ENCODE measurements around the gene DIS3L2.

DIS3L2 gene

DNA sequence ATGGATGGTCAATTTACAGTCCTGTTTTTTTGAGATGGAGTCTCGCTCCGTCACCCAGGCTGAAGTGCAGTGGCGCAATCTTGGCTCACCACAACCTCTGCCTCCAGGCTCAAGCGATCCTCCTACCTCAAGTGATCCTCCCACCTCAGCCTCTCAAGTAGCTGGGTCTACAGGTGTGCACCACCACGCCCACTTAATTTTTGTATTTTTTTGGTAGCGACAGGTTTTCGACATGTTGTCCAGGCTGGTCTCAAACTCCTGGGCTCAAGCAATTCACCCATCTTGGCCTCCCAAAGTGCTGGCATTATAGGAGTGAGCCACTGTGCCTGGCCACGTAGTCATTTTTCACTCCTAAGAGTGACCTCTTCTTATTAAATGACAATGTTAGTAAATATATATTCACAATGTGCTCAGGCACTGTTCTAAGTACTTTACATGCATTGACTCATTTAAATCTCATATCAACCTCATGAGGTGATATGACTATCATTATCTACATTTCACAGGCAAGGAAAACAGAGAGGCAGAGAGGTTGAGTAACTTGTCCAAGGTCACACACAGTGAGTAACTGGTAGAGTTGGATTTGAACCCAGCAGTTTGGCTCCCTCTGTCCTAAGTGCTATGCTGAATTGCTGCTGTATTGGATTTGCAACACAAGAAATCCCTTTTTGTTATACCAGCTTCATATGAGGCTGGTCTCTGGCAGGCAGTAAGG, 5.6 kb upstream of the DIS3L2 start:
- DNase-seq (ENCODE audit: low read depth) = no peak

DNA sequence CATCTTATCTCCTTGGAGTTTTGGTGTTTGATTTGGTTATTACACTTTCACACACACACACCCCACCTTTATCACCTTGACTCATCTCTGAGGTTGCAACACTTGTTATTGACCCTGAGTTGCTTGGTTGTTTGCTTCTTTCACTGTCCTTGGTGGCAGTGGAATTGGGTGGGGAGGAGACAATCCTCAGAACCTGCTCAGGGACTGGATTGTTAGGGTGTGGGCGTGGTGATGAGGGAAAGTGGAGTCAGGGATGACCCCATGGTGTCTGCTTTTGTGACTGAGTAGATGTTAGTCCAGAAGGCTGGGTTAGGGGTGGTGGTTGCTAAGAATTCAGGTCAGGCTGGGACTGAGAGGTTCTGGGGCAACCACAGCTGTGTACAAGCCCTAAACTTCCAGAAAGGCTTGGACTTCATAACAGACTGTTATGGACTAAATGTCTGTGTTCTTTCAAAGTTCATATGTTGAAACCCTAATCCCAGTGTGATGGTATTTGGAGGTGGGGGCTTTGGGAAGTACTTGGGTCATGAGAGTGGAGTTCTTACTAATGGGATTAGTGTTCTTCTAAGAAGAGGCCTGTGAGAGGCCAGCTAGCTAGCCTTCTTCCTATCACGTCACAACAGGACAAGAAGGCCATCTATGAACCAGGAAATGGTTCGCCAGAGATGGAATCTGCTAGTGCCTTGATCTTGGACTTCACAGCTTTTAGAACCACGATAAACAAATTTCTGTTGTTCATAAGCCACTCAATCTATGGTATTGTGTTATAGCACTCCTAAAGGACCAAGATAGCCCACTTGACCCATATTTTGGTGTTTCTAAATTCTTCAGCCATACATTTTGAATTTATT, 3.4 kb upstream of the DIS3L2 start:
- no peak for DNase-seq (ENCODE audit: low read depth)

DNA sequence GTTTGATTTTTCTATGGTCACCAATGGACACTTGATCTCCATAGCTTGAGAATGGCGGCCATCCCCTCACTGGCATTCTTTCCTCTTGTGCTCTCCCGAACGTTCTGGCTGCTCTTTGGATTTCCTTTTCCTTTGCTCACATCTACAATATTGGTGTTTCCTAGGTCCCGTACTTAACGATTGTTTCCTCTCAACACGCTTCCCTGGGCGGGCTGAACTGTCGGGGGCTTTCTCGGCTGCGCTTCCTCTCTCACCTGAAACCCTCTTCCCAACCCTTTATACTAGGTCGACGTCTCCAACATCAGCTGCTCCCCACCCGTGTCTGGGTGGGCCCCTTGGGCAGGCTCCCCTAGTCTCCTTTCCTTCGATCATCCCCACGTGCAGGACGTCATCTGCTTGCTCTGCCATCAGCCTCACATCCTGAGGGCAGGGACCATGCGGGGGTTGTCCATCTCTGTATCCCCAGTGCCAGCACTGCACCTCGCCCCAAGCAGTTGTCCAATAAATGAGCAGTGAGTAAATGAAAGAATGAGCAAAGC, 634 bp upstream of the DIS3L2 start:
- no peak for DNase-seq (ENCODE audit: low read depth)

DNA sequence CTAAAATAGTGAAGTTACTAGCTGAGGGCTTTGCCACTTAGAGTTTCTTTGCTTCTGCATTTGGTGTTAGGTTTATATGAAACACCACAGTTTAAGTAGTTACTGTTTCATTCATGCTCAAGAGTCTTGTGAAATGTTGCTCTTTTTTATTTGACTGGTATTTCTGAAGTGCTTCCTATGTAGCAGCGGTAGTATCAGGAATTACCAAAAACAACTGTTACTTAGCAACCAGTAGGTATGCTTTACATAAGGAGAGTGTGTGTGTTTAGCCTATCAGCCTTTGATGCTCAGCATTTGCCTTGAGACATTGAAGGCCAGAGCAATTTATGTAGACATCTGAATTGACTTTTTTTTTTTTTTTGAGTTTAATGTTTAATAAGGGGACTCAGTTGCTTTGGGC, 3.6 kb downstream of the DIS3L2 start:
- DNase-seq (ENCODE audit: low read depth) = no peak

DNA sequence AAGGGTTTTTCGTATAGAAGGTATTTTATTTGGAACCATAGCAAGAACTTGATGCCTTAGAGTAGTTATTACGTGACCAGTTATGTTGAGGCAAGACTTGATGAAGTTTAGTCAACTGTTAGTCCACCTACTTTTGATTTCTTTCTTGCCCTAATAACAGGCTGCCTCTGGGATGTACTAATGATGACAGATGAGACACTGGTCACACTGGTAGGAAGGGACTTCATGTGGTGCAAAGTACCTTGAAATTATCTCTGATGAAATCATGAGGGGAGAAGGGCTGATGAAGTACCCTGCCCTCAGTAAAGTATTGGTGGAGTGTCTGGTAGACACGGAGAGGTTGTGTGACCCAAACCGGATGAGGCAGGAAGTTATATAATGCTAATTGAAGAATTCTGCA, 5.4 kb downstream of the DIS3L2 start:
- DNase-seq (ENCODE audit: low read depth) = no peak

DNA sequence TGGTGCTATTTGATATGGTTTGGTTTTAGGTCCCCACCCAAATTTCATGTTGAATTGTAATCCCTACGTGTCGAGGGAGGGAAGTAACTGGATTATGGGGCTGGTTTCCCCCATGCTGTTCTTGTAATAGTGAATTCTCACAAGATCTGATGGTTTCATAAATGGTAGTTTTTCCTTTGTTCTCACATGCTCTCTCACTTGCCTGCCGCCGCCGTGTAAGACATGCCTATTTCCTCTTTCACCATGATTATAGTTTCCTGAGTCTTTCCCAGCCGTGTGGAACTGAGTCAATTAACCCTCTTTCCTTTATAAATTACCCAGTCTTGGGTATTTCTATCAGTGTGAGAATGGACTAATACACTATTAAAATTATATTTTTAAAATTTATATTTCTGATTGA, 7.3 kb downstream of the DIS3L2 start:
- no peak for DNase-seq (ENCODE audit: low read depth)

DNA sequence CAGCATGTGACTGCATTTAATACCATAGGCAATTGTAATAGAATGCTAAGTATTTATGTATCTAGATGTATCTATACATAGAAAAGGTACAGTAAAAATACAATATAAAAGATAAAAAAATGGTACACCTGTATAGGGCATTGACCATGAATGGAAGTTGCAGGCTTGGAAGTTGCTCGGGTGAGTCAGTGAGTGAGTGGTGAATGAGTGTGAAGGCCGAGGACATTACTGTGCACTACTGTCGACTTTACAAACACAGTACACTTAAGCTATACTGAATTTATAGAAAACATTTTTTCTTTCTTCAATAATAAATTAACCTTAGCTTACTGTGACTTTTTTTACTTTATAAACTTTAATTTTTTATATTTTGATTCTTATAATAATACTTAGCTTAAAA, 8.9 kb downstream of the DIS3L2 start:
- no peak for DNase-seq (ENCODE audit: low read depth)

DNA sequence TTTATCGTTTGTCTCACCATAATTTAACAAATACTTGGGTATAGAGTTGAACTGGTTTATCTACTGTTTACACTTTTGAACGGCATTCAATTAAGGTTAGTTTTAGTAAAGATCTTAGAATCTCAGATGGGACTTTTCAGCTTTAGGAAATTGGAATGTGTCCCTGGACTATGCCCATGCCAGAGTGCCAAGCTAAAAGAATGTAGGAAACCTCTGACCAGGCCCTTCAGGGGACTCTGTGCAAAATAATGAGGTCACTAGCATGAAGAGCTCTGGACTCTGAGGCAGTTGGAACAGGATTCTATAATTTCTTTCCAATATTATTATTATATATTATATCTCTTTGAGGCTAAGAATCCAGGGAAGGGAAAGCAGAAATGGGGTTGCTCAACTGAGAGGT, 13.5 kb downstream of the DIS3L2 start:
- DNase-seq (ENCODE audit: low read depth) = no peak

DNA sequence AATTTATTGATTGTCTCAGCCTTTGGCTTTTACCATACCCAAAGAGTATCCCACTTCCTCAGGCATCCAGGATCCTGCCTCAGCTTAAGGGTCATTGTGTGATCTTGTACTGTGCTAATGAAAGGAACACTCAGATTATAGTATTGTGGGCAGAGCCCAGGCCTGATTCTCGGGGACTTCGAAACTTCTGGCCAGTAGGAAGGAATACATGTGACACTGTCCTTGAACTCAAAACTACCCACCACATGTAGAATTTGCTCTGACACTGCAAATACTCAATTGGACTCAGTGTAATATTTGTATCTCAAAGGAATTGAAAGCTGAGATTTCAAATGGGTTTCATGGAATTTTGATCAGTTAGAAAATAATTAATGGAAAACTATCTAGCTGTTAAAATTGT, 15.9 kb downstream of the DIS3L2 start:
- no peak for DNase-seq (ENCODE audit: low read depth)

DNA sequence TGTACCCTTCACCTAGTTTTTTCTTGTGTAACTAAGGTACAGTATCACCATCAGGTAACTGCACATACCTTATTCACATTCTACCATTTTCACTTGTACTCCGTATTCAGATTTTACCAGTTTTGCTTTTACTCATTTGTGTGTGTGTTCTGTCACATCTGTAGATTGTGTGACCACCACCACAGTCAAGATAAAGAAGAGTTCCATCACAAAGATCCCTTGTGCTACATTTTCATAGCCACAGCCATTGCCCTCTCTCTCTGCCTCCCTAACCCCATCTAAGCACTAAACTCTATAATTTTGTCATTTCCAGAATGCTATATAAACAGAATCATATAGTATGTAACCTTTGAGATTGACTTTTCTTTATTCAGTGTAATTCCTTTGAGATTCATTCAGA, 23.5 kb downstream of the DIS3L2 start:
- no peak for DNase-seq (ENCODE audit: low read depth)

DNA sequence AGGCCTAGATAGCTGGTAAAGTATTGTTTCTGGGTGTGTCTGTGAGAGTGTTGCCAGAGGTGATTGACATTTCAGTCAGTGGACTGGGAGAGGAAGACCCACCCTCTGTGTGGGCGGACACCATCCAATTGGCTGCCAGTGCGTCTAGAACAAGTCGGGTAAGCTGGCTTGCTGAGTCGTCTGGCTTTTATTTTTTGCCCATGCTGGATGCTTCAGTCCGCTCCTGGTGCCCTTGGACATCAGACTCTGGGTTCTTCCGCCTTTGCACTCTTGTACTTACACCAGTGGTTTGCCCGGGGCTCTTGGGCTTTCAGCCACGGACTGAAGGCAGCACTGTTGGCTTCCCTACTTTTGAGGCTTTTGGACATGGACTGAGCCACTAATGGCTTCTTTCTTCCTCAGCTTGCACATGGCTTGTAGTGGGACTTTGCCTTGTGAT, 24.3 kb downstream of the DIS3L2 start:
- no peak for DNase-seq (ENCODE audit: low read depth)

DNA sequence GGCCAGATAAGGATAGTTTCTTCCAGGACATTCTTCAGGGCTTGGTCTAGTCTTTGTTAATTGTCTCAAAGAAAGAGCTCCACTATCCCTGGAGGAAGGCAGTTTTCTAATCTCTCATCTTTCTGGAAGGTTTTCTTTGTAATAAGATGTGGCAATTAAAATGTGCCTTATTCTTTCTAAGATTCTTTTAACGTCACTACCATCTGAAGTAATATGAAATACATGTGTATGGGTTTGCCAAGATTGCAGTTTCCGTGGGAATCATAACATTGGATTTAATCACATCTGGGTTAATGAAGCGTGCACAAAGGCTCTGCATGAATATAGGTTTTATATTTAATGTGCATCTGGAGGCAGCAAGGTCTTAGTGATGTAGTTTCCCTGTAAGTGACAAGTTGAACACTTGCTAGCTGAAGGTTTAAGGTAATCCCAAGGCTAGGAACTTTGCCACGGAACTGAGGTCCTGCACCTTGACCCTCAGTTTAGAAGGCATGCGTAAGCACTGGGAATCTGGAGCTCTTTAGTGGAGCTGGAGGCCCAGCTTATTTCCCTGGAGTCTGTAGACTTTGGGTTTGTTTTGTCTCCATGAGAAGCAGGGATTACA, 25.7 kb downstream of the DIS3L2 start:
- DNase-seq (ENCODE audit: low read depth) = no peak

DNA sequence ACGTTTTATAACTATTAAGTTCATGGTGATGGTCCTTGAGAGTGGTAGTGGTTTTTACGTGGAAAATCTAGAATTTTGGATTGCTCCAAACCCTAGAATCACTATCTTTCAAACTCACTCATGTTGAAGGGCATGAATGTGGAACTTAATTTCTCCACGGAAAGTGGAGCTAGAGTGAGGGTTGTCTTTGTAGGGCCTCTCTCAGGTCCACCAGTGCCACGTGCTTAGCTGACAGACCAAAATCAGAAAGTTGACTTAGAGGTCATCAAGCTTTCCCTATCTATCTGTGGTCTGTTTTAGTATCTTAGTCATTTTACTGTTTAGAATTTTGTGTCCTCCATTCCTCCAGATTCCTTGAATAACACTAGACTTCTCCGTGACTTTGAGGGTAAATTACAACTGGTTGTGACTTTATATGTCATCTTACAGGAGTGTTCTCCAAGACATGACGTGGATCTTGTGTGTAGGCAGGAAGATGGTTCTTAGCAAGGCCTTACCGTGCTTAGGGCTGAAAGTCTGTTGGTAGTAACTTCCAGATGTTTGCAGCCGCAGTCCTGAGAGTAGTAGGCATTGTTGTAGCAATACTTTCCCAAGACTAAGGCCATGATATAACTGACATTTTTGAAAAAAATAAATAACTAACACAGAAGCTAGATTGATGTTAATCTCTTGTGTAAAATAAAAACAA, 26.8 kb downstream of the DIS3L2 start:
- no peak for DNase-seq (ENCODE audit: low read depth)

DNA sequence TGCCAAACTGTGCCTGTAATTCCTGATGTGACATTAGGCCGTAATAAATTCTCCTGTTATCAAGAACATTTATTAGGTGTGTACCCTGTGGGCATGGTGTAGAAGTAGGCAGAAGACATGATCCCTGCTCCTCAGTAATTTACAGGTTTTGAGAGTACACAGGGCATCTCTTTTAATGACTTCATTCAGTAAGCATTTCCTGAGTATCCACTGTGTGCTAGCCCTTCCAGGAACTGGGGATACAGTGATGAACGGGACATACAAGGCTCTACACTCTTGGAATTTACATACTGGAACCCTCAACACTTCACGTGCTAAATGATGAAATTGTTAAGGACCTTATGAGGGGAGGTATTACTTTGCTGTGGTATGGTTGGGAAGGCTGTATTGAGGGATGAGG, 30.2 kb downstream of the DIS3L2 start:
- DNase-seq (ENCODE audit: low read depth) = no peak

DNA sequence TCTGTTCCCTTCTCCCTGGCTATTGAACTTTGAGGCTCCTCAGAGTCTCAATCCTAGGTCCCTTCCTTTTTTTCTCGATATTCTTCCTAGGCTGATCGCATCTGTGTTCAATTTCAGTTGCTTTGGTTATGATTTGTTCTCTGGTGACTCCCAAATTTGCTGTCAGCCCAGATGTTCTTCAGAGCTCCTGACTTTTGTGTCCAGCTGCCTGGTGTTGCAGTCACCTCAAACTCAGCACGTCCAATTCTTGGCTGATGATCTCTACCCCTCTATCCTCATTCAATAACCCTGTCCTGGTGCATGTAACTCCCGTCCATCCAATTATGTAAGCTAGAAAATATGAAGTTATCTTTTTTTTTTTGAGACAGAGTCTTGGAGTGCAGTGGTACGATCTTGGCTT, 31.4 kb downstream of the DIS3L2 start:
- DNase-seq (ENCODE audit: low read depth) = no peak

DNA sequence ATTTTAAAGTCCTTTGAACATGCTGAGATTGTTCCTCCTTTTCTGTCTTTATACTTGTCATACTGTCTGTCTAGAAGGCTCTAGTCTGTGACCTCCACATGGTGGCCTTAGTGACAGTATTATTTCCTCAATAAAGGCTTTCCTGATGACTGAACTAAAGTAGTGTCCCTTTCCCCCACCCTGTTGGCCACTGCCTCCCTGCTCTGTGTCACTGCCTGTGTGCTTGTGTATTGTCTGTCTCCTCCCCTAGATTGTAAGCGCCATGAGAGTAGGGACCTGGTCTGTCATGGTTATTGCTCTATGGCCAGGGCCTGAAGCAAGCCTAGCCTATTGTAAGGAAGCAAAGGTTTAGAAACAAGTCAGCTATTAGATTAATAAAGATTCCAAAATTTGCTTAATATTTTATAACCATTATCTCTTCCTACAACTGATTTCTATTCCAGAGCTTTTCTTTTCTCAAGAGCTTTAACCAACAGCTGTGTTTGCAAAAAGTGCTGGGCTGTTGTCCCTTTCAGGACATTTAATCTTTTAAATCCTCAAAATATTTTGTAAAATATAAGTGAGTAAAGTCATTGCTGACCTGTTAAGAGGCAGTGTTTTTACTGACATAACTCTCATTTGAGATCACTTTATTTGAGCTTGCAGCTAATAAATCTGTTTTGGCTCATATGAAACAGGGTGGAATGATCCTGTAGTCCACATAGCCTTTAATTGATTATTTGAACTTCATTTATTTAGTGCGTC, 35.5 kb downstream of the DIS3L2 start:
- no peak for DNase-seq (ENCODE audit: low read depth)

DNA sequence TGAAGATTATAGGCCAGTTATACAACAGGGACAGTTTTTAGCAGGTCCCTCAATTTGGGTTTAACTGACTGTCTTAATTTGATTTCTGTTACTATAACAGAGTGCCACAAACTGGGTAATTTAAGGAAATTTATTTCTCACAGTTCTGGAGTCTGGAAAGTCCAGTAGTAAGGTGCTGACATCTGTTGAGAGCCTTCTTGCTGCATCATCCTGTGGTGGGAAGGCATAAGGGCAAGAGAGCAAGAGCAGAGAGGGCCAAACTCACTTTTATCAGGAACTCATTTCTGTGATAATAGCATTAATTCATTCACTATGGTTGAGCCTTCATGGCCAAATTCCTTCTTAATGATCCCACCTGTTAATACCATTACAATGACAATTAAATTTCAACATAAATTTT, 36.5 kb downstream of the DIS3L2 start:
- no peak for DNase-seq (ENCODE audit: low read depth)

DNA sequence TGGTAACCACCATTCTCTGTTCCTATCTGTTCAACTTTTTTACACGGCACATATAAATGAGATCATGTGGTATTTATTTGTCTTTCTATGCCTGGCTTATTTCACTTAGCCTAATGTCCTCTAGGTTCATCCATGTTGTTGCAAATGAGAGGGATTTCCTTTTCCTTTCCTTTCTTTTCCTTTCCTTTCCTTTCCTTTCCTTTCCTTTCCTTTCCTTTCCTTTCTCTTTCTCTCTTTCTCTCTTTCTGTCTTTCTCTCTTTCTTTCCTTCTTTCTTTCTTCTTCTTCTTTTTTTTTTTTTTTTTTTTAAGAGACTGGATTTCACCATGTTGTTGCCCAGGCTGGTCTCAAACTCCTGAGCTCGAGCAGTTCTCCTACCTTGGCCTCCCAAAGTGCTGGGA, 38.9 kb downstream of the DIS3L2 start:
- no peak for DNase-seq (ENCODE audit: low read depth)

DNA sequence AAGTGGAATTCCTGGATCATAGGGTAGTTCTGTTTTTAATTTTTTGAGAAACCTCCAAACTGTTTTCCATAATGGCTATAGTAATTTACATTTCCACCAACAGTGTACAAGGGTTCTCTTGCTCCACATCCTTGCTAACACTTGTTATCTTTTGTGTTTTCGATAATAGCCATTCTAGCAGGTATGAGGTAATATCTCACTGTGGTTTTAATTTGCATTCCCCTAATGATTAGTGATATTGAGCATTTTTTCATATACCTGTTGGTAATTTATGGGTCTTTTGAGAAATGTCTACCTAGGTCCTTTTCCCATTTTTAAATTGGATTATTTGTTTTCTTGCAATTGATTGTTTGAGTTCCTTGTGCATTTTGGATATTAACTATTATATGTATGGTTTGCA, 39.6 kb downstream of the DIS3L2 start:
- DNase-seq (ENCODE audit: low read depth) = no peak

DNA sequence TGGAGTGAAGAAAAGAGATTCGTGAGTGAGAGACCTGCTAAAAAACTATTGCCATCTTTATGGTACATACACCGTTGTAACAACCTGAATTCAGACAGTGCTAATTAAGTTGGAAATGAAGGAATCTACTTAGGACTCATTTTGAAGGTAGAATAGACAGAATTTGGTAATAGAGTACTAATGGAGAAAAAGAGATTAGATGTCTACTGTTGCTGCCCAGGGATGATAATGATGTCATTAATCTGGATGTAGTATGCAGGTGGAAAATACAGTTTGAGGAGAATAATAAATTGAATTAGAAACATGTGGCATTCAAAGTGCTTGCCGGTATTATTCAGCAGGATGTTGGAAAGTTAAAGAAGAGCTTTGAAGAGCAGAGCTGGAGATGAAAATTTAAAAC, 44.7 kb downstream of the DIS3L2 start:
- no peak for DNase-seq (ENCODE audit: low read depth)

DNA sequence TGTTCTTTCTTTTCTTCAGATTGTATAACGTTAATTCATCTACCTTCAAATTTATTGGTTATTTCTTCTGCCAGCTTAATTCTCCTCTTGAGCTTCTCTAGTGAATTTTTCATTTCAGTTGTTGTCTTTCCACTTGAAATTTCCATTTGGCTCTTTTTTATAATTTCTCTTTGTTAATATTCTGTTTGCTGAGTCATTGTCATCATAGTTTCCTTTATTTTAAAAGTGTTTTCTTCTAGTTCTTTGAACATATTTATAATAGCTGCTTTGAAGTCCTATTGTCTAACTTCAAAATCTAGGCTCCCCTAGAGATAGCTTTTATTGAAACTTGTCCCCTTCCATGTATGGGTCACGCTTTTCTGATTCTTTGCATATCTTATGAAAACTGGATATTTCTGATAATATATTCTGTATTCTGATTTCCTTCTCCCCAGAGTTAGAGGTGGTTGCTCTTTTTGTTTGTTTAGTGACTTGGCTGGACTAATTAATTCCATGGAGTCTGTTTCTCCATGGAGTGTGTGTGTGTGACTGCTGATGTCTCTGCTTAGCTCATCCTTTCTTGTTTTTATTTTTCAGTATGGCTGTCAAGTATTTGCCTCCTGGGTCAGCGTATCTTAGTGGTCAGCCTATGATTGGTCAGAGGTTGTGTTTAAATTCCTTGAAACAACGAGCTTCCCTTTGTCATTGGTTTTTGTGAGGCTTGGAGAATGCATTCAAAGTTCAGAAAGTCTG, 47.6 kb downstream of the DIS3L2 start:
- no peak for DNase-seq (ENCODE audit: low read depth)
